COR-L47 (cell line): ENCODE measurements around the gene TTF1.
"Not testable (repeated sequence)": the region's sequence is repeated elsewhere in the genome, so short reads cannot be mapped to it uniquely, and the experiment has no call there.

ENCODE experiments used
- DNase-seq: peaks from one replicate; lab custom pipeline; 2025; lab: John Stamatoyannopoulos, UW

The TTF1 gene

DNA sequence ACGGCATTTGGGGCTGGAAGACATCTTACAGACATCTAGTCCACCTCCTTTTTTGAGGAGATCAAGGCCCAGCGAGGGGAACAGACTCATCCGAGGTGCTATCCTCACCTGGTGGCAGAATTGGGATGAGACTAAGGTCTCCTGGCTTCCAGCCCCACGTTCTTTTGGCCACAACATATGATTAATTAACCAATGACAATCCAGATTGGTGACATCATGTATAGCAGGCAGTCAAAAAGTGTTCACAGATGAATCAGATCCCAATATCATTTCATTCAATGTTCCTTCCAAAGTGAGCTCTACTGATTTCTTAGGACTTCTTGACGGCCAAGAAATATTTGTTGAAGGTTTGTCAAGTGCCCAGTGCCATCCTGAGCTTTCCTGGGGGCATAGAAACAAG is 7.3 kb upstream of the TTF1 start:
- no peak for DNase-seq

DNA sequence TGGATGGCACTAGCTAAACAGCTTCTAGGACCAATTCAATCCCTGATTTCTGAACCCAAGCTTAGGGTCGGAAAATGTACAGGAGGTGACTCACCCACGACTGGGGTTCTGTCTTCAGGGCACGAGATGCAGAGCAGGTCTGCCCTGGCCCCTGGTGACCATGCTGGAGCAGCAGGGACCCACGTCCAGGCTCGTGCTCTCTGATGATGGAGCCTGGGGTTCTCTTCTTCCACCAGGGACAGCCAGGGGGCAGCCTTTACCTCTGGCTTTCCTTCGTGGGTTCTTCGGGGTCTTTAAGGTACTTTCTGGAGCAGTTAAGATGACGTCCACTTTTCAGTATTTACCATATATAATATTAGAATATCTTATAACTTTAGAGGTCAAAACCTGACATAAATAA is 5.4 kb upstream of the TTF1 start:
- DNase-seq: no peak

DNA sequence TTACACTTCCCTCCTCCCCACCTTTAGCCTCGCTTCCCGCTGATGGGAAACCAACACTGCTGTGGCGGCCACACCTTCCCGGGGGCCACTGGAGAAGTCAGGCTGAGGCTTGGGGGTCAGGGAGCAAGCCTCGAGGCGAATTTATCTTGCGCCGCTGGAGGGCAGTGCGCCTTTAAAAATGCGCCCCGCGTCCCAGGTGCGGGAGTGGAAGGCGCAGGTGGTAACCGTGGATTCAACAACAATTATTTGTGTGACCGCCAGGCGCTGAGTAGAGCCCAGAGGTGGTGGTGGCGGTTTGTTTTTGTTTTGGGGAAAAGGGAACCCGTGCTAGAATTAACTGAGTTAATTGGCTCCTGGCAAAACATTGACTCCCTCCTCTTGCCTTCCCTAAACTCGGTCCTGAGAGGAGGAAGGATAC is 4.5 kb upstream of the TTF1 start:
- peak; percentile 90 for DNase-seq

DNA sequence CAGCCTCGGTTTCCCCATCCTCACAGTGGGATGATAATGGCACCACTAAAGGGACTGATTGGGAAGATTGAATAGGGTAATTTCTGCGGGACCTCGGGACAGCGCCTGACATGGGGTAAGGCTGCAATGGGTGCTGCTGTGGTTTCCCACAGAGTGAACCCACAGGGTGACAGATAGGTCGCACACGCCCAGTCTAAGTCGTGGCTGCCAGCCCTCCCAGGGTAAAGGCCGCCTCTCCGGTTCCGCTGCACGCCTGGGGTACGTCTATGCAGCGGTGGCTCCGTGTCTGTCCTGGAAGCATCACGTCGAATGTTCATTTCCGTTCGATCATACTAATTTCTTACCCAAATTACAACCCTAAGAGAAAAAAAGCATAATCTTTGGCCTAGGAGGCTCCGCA is 4.0 kb upstream of the TTF1 start:
- no peak for DNase-seq

GRCh38 chr9:132409828-132410528 is 3.3 kb upstream of the TTF1 start, which contains the start of gene CFAP77:
Gene CFAP77, plus strand, starts transcription at chr9:132410211. Its CDS starts 61 bp downstream, at chr9:132410272.
- DNase-seq: no peak

DNA sequence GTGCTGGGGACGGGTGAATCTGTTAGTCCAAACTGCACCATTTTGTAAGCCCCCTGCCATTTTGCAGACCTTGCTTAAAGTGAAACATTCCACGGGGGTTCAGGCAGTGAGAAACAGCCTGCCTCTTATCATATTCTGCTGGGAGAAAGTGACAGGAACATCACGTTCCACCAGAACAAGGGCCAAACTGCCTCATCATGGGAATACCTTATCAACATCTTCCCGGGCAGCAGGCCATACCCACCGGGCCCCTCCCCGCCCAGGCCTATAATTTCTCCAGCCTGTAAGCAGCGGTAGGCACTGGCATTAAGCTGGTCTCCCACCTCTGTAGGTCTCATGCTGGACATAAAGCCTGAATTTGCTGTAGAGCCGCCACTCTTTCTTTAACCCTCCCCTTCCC is 1.9 kb upstream of the TTF1 start:
- DNase-seq: no peak

DNA sequence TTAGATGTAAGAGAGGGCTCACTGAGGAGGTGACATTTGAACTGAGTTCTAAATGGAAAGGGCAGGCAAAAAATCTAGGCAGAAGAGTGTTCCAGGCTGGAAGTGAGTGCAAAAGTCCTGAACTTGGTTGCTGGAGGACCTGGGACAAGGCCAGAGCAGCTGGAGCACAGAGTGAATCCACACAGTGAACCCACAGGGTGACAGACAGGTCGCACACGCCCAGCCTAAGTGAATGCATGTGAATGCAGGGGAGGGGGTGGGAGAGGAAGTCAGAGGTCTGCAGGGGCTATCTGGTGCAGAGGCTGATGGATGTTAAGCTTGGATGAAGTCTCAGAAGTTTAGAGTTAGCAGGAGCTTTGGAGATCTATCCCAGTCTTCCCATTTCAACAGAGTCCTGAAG is 556 bp upstream of the TTF1 start:
- DNase-seq: no peak

DNA sequence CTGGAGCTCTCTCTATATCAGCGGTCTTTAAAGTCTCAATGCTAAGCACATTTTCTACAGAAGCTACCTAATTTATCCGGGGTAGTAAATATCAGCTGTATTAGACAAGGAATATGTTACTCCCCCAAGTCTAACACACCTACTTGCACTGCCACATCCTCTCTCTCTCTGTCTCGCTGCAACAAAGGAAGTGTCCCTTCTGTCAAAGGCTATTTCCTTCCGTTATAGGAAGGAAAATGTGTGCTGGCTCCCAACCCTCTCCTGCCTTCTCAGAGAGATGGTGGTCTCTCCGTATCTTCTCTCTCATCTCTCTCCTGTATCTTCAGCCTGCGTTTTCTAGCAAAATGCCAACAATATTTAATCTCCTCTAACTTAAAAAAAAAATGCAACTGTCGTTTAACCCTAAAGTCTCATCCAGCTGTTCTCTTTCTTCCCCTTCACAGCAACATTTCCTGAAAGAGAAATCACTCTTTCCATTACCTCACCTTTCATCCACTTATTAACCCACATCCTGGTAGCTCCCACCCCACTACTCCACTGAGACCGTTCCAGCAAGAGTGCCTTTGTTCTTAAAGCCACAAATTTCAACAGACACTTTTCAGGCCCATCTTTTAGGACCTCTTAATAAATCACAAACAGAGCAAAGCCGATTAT is 2.3 kb downstream of the TTF1 start:
- no peak for DNase-seq

- DNase-seq: no peak
These were observed 4.8 kb downstream of the TTF1 start for GRCh38 chr9:132401824-132402223.

DNA sequence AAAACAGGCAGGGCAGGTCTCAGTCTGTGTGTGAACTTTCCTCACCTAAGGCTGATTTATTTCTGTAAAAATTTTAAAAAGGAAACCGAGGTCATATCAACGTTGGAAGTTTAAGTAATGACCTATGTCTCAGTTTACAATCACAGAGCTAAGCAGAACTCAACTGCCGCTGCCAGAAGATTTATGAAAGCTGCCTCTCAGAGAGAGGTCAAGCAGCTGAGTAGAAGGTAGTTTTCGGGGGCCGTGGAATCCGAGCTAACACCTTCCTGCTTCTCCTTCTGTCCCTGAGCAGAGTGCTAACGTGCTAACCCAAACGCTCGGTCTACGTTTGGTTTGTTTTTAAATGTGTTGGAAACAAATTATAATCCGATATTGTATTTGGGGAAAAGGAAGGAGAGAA is 11.1 kb downstream of the TTF1 start:
- DNase-seq: no peak

DNA sequence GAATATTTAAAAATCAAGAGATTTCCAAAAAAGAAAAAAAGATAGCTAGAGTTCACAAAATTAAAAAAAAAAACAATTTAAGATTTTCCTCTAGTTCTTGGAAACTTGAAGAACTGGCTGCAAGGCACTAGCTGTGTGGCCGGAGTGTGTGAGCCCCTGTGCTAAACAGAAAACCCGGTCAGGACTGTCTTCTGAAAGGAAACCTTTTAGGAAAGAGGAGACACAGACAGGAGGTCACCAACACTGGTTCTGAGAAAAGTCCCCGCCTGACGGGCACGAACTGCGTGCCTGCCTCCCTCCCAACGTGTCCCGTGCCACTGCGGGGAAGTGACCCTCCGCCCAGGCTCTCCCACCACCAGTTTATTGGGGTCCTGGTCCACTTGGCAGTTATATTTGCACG is 15.2 kb downstream of the TTF1 start:
- DNase-seq: no peak

- no peak for DNase-seq
These were observed 15.7 kb downstream of the TTF1 start for GRCh38 chr9:132390966-132391365.

DNA sequence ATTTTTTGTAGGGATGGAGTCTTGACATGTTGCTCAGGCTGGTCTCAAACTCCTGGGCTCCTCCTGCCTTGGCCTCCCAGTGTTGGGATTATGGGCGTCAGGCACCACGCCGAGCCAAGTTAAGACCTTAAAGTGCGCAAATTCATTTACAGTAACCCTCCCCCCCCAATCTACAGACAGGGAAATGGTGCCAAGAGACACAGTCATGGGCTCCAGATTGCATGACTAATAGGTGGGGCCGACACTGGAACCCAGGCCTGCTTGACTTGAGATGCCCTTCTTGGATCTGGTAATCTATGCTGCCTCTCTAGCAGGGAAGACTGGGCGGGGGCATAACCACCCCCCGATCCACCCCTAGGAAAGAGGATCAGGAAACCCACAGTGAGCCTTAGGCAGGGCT is 19.5 kb downstream of the TTF1 start:
- no peak for DNase-seq

DNA sequence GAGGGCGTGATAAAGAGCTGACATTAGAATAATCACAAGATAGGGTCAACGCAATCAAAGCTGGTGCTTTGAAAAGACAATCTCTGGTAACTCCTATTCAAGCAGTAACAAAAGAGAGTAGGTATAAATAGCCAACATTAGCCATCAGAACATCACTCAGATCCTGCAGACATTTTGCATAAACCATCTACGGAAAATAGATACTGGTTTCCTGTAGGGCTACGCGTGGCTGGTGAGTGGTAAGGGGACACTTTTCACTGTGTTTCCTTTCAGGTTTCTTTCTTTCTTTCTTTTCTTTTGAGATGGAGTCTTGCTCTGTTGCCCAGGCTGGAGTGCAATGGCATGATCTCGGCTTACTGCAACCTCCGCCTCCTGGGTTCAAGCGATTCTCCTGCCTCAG is 22.3 kb downstream of the TTF1 start:
- no peak for DNase-seq

DNA sequence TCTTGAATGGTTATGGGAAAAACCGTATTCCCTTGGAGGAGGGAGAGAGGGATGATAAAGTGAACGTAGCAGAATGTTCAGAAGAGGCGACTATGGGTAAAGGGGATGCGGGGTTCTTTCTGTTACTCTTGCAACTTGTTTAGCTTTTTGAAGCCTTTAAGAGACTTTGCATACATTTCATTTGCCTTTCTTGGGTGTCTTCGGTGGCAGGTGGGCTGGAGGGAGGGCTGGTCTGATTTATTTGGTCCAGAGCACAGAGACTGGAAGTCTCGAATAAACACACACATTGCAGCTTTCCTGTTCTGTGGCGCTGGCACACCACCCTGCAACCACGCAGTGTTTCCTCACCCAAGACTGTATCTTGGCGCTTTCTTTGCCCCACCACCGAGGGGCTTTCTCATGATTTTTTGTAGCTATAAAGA is 23.2 kb downstream of the TTF1 start:
- DNase-seq: no peak

GRCh38 chr9:132381966-132382541 is 24.6 kb downstream of the TTF1 start:
- DNase-seq: no peak

DNA sequence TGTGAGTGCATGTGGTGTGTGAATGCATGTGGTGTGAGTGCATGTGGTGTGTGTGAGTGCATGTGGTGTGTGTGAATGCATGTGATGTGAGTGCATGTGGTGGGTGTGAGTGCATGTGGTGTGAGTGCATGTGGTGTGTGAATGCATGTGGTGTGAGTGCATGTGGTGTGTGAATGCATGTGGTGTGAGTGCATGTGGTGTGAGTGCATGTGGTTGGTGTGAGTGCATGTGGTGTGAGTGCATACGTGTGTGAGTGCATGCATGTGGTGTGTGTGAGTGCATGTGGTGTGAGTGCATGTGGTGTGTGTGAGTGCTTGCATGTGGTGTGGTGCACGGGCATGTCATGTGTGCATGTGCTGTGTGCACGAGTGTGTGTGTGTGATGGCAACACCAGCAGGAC is 28.2 kb downstream of the TTF1 start:
- DNase-seq: not testable (repeated sequence)

- DNase-seq: not testable (repeated sequence)
These were observed 28.9 kb downstream of the TTF1 start for GRCh38 chr9:132377769-132378168.

DNA sequence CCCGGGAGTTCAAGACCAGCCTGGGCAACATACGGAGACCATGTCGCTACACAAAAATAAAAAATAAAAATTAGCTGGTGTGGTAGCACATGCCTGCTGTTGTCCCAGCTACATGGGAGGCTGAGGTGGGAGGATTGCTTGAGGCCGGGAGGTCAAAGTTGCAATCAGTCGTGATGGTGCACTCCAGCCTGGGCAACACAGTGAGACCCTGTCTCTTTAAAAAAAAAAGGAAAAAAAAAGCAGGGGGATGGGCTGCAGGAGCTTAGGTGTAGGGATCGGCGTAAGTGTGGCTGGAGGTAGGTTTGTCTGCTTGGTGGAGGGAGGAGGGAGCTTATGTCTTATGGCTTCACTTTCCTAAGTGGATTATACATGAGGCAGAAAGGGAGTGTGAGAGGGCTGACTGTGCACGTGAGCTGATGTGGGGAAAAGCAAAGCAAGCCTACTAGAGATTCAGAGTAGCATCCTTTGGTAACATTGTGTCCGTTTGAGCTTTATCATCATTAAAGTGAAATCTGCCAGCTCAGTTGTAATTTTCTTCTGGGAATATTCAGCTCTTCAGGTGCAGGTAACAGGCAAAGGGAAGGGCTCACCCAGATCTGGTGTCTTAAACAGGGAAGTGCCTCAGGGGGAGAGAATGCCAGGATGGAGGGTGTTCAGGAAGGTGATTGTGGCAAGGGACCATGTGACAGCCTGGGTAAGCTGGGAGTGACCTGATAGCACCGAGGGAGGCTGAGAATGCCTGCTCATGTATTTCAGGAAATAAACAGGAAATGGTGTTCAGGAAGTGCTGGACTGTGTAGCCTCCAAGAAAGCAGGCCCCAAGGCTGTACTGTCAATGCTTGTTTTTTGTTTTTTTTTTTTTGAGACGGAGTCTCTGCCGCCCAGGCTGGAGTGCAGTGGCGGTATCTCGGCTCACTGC is 34.2 kb downstream of the TTF1 start:
- no peak for DNase-seq

DNA sequence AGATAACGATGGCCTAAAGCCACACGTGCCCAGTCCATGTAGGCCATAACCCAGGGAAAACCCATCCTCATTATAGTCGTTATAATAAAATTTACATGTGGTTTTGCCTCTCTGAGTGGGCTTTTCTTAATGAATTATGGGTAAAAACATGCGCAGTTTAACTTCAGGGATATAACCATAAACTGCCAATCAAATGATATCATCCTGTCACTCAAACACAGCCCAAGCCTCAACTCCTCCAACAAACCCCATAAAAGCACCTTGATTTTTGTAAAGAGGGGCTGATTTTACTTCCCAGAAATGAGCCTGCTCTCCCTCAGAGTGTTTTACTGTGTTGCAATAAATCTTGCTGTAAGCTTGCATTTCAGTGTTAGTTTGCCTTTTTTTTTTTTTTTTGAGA is 36.0 kb downstream of the TTF1 start:
- DNase-seq: no peak

DNA sequence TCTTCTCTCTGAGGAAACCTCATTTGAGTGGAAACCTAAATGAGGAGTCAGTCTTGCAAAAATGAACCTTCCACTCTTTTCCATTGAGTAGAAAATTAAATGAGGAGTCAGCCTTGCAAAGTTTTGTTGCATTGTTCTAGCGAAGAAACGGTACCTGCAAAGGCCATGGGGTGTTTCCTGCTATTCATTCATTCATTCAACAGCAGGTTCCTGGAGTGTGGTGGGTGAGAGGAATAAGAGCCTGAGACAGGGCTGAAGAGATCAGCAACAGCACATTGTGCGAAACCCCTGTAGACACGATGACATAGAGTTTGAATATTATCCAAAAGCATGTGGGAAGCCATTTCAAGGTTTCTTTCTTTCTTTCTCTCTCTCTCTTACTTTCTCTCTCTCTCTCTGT is 37.2 kb downstream of the TTF1 start:
- no peak for DNase-seq

- no peak for DNase-seq
These were observed 38.9 kb downstream of the TTF1 start for GRCh38 chr9:132367613-132368313.
